Erythroblast (primary cell): ENCODE data around the gene PBRM1.

ENCODE experiments used
- DNase-seq, 2 experiments: peaks; one replicate each; lab custom pipeline; 2025; lab: John Stamatoyannopoulos, UW
- GATA1 ChIP-seq: IDR thresholded peaks from 2 replicates; pipeline ENCODE4 v1.6.1; 2011; ENCODE audit warnings: low read depth, mild to moderate bottlenecking, control low read depth, low read length, moderate library complexity
- POLR2A ChIP-seq: IDR thresholded peaks from 2 replicates; pipeline ENCODE4 v1.6.1; 2011; ENCODE audit warnings: mild to moderate bottlenecking, low read length

The PBRM1 gene

DNA sequence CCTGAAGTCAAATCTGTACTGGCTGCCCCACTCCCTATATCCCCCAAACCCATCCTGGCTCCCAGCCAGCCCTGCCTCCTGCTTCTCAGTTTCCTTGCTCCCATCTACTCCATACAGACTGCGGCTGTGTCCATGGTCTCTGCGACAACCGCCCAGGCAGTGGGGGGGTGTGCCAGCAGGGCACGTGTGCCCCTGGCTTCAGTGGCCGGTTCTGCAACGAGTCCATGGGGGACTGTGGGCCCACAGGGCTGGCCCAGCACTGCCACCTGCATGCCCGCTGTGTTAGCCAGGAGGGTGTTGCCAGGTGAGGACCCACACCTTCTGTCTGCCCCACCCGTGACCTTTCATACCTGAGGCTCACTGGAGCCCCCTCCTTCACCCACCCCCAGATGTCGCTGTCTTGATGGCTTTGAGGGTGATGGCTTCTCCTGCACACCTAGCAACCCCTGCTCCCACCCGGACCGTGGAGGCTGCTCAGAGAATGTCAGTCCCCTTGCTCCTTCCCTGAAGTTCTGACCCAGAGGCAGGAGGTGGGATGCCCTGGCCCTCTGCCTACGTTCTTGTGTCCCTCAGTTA is 175.9 kb downstream of the PBRM1 start:
- TF ChIP-seq GATA1 (no peak), POLR2A (no peak)
- no peak for DNase-seq

DNA sequence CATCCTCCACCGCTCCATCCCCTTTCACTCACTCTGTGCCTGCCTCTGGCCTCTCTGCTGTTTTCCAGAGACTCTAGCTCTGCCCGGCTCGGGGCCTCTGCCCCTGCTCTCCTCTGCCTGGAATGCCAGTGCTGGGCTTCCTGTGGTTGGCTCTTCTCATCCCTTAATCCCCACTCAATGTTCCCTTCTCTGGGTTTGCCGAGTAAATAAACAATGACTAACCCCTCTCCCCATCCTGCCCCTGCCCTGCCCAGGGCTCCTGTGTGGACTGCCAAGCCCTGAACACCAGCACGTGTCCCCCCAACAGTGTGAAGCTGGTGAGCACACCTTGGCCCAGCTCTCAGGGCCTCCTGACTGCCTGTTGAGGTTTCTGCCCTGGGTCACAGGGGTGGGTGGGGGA is 178.4 kb downstream of the PBRM1 start:
- no peak for TF ChIP-seq GATA1
- TF ChIP-seq POLR2A: no peak
- DNase-seq: no peak

GRCh38 chr3:52506266-52506966 is 179.3 kb downstream of the PBRM1 start:
- TF ChIP-seq GATA1 (no peak), POLR2A (no peak)
- no peak for DNase-seq

DNA sequence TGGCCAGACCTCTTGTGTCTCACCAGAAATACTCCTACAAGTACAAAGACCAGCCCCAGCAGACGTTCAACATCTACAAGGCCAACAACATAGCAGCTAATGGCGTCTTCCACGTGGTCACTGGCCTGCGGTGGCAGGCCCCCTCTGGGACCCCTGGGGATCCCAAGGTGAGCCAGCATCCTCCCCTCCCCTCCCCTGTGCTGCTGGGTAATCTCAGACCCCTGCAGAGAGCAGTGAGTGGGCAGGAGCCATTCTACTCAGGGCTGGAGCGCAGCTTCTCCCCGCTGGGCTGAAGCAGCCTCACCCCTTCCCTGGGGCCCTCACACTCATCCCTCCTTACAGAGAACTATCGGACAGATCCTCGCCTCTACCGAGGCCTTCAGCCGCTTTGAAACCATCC is 180.7 kb downstream of the PBRM1 start:
- TF ChIP-seq GATA1 (no peak), POLR2A (no peak)
- no peak for DNase-seq

- DNase-seq: no peak
- TF ChIP-seq POLR2A (no peak), GATA1 (no peak)
Observed at GRCh38 chr3:52503788-52504424, 181.8 kb downstream of the PBRM1 start.

- TF ChIP-seq GATA1: no peak
- no peak for TF ChIP-seq POLR2A
- no peak for DNase-seq
Observed at GRCh38 chr3:52502808-52503350, 182.8 kb downstream of the PBRM1 start.

DNA sequence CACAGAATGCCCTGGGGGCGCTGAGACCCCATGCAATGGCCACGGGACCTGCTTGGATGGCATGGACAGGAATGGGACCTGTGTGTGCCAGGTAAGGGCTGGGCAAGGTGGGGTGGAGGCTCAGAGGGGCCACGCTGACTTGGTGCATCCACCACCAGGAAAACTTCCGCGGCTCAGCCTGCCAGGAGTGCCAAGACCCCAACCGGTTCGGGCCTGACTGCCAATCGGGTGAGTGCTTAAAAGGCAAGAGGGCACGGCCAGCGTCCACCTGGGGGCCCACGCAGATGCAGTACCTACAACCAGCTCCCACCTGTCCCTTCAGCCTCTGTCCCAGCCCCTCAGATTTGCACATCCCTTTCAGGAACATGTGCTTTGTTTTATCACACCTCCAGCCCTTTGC is 183.7 kb downstream of the PBRM1 start:
- TF ChIP-seq POLR2A: no peak
- TF ChIP-seq GATA1: no peak
- no peak for DNase-seq

DNA sequence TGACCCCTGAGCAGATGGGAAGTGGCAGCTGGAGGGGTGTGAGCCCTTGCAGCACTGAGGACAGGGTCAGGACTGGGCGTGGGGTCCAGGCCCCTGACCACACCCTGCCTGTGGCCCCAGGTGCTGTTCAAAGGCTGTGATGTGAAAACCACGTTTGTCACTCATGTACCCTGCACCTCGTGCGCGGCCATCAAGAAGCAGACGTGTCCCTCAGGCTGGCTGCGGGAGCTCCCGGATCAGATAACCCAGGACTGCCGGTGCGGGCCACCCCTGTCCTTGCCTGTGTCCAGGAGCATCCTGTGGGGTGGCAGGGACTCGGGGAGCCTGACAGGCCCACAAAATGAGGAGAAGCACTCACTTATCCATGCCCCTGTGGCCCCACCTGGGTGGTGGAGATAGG is 184.7 kb downstream of the PBRM1 start:
- TF ChIP-seq GATA1 (no peak), POLR2A (no peak)
- no peak for DNase-seq

- TF ChIP-seq POLR2A (no peak), GATA1 (no peak)
- DNase-seq: no peak
Observed at GRCh38 chr3:52498137-52499054, 187.3 kb downstream of the PBRM1 start.

GRCh38 chr3:52495777-52496602 is 189.7 kb downstream of the PBRM1 start:
- no peak for DNase-seq
- TF ChIP-seq POLR2A (no peak), GATA1 (no peak)
